ENCODE data around the gene C22orf23. TPM values are rescaled to one million over a fixed set of nuclear protein-coding genes. Genes with fewer than 3 reads are reported as not detected.

C22orf23 gene
- total and polyA plus RNA-seq, 8 donors, result 0.09 to 0.68 (median 0.27) TPM; not detected in 2

DNA sequence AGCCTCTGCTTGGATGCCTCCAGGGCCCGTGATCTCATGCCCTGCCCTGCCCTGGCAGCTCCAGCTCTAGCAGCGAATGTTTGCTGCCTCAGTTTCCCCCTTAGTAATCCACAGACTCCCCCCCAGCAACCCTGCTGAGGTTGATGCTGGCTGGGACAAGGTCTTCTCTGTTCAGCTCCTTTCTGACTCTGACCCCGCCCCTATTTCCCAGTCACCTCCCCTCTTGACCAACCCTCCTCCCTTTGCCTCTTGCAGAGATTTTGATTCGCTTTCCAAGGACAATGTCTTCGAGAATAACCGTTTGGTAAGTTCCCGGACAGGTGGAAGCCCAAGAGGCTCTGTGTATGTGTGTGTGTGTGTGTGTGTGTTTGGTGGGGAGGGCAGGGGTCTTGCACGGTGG lies 41.7 kb downstream of the C22orf23 start:
- ATAC-seq (peak in 1 of 4 donors; percentile 21), DNase-seq (no peak), FAIRE-seq (no peak)
- H3K9me3 ChIP-seq, result no peaks in the 10 kb centered on the region
- no peak overlapping the region for H3K27ac ChIP-seq
- WGBS, 2 donors, result 48 to 55% methylated on average over 8 of the region's 8 CpGs
- H3K4me3 ChIP-seq, result no peak overlapping the region
- H3K4me1 ChIP-seq, result no peaks in the 10 kb centered on the region
- no peaks in the 10 kb centered on the region for H3K27me3 ChIP-seq
- intact Hi-C loops (cut with DNase I), result no loop called here
- H3K36me3 ChIP-seq, result peaks cover 0 to 16% (median 0%) of the 10 kb centered on the region in 3 donors
- TF ChIP-seq, protein P1, sequence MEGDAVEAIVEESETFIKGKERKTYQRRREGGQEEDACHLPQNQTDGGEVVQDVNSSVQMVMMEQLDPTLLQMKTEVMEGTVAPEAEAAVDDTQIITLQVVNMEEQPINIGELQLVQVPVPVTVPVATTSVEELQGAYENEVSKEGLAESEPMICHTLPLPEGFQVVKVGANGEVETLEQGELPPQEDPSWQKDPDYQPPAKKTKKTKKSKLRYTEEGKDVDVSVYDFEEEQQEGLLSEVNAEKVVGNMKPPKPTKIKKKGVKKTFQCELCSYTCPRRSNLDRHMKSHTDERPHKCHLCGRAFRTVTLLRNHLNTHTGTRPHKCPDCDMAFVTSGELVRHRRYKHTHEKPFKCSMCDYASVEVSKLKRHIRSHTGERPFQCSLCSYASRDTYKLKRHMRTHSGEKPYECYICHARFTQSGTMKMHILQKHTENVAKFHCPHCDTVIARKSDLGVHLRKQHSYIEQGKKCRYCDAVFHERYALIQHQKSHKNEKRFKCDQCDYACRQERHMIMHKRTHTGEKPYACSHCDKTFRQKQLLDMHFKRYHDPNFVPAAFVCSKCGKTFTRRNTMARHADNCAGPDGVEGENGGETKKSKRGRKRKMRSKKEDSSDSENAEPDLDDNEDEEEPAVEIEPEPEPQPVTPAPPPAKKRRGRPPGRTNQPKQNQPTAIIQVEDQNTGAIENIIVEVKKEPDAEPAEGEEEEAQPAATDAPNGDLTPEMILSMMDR (IDR thresholded peaks at IDR 0.05), result no peak

DNA sequence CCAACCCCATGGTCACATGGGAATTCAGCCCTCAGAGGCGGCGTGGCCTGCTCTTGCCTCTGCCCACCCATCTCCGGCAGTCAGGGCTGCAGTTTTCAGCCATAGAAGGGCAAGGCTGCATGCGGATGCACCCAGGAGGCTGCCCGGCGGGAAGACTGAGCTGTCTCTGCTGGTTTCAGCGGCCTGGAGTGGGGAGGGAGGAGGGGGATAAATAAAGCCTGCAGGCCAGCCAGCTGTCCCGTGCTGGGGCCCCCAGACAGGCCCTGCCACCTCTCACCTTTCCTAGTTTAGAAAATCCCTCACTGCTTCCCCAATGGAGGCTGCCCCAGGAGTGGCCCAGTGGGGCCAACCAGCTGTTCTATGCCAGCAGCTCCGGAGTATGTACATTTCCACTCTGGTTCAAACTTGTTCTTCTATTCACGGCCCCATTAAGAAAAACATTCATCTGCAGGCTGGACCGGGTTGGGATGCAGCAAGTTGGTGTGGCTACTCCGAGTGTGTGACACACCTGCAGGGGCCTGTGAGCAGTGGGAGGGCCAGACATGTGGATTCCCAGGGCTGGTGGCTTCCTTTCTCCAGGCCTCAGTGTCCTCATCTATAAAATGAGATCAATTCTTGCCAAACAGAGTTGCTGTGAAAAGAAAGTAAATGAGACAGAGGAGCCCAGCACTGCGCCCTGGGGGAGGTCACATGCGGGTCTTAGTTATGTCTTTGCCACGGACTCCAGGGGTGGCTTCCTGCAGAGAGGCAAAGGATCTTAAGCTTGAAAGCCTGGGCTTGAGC lies 42.3 kb downstream of the C22orf23 start:
- ATAC-seq (no peak), DNase-seq (no peak), FAIRE-seq (no peak)
- Histone ChIP-seq H3K27ac (no peak overlapping the region), H3K9me3 (no peaks in the 10 kb centered on the region), H3K4me1 (no peaks in the 10 kb centered on the region), H3K36me3 (peaks cover 0 to 10% (median 0%) of the 10 kb centered on the region in 3 donors), H3K27me3 (no peaks in the 10 kb centered on the region), H3K4me3 (no peak overlapping the region)
- WGBS, 2 donors, result 74 to 81% methylated on average over 15 of the region's 15 CpGs
- TF ChIP-seq, protein P1 (IDR thresholded peaks at IDR 0.05), result no peak
- intact Hi-C loops (cut with DNase I), result no loop called here

DNA sequence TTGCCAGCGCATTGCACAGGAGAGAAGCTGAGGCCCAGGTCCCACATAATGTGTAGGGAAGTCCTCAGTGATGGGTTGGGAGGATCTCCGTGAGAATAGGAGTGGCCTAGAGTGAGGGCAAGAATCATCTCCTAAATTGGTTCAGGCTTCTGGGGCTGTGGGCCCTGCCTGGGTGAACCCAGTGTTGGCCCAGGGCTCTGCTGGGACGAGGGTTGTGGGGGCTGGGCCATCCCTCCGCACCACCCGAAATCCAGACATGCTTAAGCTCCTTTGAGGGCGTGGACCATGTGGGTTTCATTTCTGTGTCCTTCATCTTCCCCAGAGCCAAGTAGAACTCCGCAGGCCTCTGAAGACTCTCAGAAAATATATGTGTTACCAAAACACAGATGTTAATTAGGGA lies 43.6 kb downstream of the C22orf23 start:
- no peak for DNase-seq
- no peaks in the 10 kb centered on the region for H3K27me3 ChIP-seq
- TF ChIP-seq, protein P1 (IDR thresholded peaks at IDR 0.05), result no peak
- intact Hi-C loops (cut with DNase I), result no loop called here
- WGBS, 2 donors, result 90 to 97% methylated on average over 7 of the region's 7 CpGs
- no peaks in the 10 kb centered on the region for H3K4me1 ChIP-seq
- no peak for FAIRE-seq
- no peak overlapping the region for H3K27ac ChIP-seq
- H3K4me3 ChIP-seq, result no peak overlapping the region
- peaks cover 0 to 8% (median 0%) of the 10 kb centered on the region in 3 donors for H3K36me3 ChIP-seq
- ATAC-seq, result no peak
- no peaks in the 10 kb centered on the region for H3K9me3 ChIP-seq

DNA sequence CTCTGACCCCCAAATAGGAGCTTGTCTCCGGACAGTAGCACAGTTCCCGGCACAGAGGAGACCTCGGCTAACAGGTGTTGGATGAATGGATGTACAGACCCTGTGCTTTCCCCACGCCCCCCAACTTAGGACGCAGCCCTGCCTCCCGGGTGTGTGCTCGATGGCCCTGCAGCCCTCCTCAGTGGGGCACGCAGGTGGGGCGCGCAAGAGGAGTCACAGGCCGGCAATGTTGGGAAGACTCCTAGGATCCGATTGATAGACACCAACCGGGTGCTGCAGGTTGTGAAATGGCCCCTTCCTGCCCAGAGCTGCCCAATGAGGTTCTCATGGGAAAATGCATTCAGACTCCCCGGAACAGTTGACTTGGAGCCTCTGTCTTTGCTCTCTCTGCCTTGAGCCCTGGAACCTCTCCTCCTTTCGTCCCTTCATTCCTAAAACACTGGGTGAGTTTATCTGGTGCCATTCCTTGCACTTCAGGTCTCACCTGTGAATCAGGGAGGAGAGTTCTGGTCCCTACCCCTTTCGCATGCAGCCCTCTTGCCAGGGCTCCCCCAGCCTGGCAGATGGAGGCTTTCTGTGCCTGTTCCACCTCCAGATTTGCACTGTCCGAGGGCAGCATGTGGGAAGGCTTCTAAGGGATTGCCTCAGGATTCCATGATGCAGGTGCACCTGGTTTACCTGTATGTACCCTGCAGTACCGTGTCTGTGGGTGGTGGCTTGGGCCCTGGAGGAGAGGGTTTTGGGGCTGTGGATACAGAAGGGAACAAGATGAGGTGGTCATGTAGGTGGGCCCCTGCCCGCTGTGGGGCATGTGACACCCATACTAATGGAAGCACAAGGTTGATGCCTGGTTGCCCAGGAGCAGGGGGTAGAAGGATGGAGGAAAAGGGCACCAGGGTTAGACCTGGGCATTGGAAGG lies 46.1 kb downstream of the C22orf23 start:
- FAIRE-seq (no peak), ATAC-seq (peak in 3 of 4 donors; percentile 7 to 26 (median 21)), DNase-seq (peak in 1 of 6 donors; percentile 59)
- H3K27me3 ChIP-seq, result no peaks in the 10 kb centered on the region
- TF ChIP-seq, protein P1 (IDR thresholded peaks at IDR 0.05), result no peak
- H3K4me3 ChIP-seq, result peak overlapping the region; percentile 36 to 73 (median 65)
- no peaks in the 10 kb centered on the region for H3K9me3 ChIP-seq
- intact Hi-C loops (cut with DNase I), result no loop called here
- H3K4me1 ChIP-seq, result no peaks in the 10 kb centered on the region
- H3K36me3 ChIP-seq, result no peaks in the 10 kb centered on the region
- WGBS, 2 donors, result 18% methylated on average over 19 of the region's 19 CpGs
- peak overlapping the region; percentile 1 to 58 (median 40) for H3K27ac ChIP-seq
